GM18498 (cell line): ENCODE data around the gene ABL2.

Experiments used
- ATAC-seq: cut with Tn5 transposase; IDR thresholded peaks from one replicate; pipeline ENCODE4 v1.9.1; 2021; ENCODE audit warnings: mild to moderate bottlenecking, moderate library complexity; ENCODE audit not compliant: unreplicated experiment

Gene ABL2

DNA sequence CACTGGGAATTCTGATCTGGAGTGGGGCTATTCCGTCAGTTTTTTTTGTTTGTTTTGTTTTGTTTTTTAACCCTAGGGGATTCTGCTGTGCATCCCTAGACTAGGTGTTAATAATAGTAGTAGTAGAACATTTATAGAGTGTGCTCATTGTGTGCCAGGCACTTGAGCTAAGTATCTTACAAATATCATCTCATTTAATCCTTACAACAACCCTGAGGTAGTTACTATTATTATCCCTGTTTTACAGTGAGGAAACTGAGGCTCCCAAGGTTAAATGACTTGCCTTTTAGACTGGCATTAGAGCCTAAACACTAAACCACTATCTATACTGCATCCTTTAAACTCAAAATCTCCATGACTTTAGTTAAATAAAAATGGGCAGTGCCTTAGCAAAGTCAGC lies 125.5 kb downstream of the ABL2 start:
- no peak for ATAC-seq

DNA sequence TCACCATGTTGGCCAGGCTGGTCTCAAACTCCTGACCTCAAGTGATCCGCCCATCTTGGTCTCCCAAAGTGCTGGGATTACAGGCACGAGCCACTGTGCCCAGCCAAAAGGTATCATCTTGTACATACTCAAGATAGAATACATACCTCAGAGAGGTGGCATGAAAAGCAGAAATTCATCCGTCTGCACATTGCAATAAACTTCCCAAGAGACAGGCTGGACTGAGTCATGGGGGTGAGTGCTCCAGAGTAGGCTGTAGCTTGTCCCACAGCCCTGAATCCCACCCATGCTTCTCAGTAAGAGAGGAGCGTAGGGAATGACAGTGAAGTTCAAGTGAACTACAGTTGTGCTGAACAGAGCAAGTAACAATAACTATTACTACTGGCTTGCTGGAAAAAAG lies 127.9 kb downstream of the ABL2 start:
- ATAC-seq, result no peak

DNA sequence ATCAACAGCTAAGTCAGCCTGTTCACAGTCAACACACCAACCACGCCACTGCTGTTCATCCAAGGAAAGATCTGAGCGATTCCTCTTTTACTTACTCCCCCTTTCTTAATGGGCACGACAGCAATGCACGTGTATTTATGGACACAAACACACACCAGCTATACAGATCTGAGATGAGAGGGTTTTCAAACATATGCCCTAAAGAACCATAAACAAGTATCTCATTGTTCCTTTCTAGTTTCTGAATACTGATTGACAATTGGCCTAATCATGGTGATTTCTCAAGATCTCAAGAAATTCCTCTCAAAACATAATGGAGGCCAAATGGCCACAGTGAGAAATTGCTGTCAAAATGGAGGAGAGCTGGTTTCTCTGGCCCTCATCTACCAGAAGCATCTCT lies 129.6 kb downstream of the ABL2 start:
- ATAC-seq, result no peak

DNA sequence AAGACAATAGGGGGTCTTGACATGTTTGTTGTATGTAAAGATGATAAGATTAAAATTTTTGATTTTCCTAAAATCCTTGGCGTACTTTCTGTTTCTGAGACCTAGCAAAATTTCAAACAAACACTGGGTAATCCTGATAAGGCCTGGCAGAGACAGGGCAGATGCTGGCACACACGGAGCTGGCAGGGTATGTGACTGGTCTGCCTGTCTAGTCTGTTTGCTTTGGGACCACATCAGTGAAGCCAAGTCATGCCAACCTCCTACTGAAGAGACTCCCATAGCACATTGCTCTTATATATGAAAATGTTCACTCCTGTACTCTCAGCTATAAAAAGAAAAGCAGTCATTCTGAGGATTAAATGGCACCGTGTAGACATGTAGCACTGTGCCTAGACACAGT lies 133.6 kb downstream of the ABL2 start:
- no peak for ATAC-seq

DNA sequence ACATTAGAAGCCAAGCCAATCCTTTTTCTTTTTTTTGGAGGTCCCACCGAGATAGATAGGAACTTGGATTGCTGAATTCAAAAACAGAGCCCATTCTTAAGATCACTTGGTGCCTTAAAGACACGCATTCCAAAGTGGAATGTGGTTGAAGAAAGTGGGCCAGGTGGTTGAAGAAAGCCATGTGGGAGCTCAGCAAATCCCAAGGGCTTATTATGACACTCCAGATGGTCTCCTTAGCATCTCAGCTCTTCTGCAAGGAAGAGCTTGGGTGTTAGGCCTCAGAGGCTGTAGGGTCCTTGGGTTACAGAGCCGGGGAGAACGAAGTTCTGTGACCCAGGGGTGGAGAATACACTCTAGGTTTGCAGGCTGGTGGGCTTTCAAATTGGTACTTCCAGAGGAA lies 134.1 kb downstream of the ABL2 start:
- ATAC-seq, result no peak

DNA sequence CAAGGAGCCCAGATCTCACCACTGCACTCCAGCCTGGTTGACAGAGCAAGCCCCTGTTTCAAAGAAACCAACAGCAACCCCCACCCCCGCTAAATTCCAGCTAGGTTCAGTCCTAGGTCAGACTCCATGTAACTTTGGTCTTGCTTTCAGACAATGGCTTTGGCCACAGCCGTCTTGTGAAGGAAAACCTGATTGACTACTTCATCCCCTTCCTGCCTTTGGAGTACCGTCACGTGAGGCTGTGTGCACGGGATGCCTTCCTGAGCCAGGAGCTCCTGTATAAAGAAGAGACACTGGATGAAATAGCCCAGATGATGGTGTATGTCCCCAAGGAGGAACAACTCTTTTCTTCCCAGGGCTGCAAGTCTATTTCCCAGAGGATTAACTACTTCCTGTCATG lies 134.7 kb downstream of the ABL2 start:
- no peak for ATAC-seq

DNA sequence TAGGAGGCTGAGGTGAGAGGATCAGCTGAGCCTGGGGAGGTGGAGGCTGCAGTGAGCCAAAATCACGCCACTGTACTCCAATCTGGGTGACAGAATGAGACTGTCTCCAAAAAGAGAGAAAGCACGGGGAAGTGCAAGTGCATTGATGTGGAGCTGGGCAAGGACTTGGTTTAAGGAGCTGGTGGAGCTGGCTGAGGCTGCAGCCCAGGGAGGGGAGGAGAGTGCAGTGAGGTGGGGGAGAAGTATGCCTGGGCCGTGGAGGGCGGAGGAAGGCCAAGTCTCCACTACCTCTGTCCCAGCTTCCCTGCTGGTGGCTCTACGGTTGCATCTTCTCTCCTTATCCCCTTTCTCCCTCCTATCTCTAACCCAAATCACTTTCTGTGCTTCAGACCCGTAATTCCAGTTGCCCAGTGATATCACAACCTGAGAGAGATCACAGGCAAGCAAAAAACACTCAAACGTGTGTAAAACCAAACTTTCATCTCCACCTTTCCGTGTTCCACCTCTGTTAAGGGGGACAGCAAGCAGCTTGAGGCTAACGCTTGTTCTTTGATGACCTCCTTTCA lies 136.5 kb downstream of the ABL2 start:
- ATAC-seq, result no peak

DNA sequence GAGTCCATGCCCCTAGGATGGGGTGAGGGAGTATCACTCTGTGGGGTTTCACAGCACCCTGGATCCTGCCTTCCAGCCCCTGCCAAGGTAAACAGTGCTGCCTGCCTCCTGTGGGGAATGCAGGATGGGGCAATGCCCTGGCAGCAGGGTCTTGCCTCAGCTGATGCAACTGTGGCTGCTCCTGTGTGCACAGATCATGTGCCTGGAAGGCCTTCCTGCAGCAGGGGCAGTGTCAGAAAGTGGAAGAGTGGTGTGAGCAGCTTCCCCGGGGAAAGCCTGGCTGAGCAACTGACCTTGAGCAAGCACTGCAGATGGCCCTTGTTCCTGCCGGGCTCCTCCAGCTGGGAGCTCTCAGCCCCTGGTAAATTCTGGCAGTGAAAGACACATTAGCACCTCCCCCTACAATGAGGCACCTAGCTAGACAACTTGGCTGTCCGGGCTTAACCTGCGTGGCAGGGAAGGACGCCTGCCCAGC lies 137.7 kb downstream of the ABL2 start:
- no peak for ATAC-seq

DNA sequence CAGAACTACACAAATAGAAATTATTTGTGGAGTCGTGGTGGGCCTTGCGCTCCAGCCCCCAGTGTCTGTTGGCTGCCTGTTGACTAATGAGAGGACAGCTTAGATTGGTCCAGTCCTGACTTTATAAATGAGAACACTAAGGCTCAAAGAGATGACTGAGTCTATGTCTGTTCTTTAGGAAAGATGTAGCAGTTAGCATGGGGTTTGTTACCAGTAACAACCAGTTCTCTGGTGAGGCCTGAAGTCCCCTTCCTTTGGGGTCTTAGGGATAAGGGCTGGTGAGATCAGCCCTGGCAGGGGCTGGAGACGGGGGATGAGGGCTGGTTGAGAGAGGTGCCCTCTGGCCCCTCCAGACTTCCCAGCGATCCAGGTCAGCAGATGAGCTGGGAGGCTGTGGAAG lies 138.6 kb downstream of the ABL2 start:
- ATAC-seq, result no peak

DNA sequence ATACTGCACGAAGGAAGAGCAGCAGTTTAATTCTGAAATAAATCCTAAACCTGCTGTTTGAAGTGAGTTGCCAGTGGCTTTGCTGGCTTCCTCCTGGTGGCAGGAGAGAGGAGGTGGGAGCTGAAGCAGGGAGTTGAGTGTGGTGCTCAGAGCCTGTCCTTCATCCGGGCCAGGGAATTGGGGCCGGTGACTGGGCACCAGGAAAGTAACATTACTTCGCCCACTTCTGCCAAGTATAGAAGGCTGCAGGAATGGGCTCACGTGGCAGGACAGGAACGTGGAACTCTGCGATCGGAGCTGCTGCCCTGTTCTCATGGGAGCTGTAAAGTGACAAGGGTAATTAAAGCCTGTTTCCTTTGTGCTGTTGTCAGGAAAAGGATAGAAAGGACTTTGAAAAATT lies 139.0 kb downstream of the ABL2 start:
- no peak for ATAC-seq

DNA sequence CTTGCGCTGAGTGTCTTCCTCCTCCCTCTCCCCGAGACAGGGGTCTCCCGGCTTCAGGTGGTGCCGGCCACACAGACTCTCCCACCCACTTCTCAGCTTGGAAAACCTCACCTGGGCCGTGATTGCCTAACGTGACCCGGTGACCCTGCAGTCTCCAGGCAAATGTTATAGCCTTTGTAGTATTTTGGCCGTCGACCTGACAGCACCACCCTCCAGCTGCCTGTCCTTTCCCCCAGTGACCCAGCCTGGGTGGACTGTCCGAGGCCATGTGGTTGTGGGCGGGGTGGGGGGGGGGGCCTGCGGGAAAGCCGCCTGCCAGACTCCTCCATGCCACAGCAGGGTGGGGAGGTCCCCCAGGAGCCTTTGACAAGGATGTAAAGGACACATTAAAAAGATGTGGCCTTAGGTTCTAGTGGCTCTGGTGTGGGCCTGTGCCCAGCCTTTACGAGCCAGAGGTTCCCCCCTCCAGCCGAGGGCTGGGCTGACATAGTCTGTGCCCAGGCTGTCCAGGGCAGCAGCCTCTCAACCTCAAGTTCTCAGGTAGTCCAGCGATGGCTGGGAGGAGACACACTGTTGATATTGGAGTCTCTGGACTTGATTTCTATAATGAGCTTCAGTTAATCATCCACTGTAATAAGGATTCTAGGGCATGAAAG lies 139.5 kb downstream of the ABL2 start:
- ATAC-seq, result no peak

DNA sequence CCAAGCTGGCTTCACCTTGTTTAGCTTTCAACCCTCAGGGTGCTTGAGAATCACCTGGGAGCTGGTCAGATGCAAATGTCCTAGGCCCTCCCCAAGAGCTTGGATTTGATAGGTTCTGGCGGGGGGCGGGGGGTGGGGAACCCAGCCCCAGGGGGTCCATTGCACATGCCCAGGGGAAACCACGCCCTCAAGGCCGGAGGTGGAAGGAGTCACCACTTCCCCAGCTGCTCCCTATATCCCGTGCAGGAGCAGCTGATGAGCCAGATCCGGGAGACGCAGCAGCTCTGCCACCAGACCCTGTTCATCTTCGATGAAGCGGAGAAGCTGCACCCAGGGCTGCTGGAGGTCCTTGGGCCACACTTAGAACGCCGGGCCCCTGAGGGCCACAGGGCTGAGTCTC lies 141.8 kb downstream of the ABL2 start:
- ATAC-seq, result no peak

DNA sequence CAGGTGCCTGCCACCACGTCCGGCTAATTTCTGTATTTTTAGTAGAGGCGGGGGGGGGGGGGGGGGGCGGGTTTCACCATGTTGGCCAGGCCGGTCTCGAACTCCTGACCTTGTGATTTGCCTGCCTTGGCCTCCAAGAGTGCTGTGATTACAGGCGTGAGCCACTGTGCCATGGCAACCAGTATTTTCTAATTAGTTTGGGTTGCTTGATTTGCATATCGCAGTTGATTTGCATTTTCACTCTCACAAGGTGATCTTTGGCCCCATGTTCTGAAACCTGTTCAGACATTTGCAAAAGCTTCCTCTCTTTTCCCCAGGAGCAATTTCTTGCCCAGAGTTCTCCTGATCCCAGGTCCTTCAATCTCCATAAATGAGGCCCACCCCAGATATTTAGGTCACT lies 145.9 kb downstream of the ABL2 start:
- no peak for ATAC-seq

DNA sequence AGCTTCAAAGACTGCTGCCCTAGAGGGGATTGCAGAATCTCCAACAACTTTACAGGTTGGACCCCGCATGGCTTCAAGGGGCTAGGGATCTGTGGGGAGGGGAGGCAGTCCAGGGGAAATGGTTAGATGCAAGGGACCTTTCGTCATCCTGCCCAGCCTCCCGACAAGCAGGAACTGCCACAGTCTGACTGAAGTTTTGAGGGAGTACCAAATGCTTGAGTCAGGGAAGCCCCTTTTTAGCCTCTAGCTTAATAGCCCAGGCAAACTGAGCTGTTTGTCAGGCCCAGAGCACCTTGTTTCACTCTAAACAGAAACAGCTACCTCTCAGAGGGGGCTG lies 146.5 kb downstream of the ABL2 start:
- ATAC-seq, result no peak

DNA sequence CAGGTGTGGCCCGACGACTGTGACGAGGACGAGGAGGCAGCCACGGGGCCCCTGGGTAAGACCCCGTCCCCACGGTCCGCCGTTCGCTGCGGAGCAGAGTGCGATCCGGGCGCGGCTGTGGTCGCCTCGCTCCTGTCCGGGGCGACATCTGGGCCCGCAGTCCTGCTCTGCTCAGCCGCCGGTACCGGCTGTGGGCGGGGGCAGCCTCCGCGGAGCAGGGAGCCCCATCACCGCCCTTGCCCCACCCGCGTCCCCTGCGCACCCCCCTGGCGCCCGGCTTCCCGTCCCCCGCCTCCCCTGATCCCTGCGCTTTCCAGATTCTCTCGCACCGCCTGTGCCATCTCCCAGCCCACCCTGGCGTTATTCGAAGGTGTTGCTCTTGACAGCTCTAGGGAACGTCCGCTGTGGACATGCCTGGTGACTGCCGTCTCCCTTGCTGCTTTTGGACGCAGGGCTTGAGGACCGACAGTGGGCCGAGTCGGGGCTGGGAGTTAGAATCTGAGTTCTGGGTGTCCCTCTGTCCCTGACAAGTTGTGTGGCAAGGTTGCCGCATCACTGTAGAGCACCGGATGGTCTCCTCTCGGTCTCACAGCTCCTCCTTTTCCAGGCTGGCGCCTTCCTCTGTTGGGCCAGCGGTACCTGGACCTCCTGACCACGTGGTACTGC lies 147.0 kb downstream of the ABL2 start:
- ATAC-seq, result peak; percentile 21

DNA sequence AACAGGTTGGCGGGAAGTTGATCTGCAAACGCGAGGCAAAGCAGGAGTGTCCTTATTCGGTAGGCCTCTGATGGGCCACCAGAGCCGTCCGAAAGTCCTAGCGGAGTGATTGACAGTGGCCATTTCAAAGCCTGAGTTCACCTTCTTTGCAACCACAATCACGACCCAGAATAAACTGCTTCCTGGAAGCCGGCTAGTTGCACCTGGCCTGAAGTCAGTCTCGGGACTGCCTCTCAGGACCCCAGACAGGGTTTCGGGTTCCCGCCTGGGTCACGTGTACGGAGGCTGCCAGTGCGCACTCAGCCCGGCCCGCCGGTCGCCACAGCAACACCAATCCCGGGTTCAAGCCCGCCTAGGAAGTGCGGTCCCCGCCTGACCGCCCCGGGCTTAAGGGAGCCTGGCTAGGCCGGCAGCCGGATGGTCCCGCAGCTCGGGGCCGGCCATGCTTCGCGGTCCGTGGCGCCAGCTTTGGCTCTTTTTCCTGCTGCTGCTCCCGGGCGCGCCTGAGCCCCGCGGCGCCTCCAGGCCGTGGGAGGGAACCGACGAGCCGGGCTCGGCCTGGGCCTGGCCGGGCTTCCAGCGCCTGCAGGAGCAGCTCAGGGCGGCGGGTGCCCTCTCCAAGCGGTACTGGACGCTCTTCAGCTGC lies 147.7 kb downstream of the ABL2 start, which contains the start of gene TOR3A:
TSS of gene TOR3A (plus strand) at position 384 of the 646 bp plus-strand sequence. CDS start at position 443, 59 bp downstream.
- peak; percentile 91 for ATAC-seq

DNA sequence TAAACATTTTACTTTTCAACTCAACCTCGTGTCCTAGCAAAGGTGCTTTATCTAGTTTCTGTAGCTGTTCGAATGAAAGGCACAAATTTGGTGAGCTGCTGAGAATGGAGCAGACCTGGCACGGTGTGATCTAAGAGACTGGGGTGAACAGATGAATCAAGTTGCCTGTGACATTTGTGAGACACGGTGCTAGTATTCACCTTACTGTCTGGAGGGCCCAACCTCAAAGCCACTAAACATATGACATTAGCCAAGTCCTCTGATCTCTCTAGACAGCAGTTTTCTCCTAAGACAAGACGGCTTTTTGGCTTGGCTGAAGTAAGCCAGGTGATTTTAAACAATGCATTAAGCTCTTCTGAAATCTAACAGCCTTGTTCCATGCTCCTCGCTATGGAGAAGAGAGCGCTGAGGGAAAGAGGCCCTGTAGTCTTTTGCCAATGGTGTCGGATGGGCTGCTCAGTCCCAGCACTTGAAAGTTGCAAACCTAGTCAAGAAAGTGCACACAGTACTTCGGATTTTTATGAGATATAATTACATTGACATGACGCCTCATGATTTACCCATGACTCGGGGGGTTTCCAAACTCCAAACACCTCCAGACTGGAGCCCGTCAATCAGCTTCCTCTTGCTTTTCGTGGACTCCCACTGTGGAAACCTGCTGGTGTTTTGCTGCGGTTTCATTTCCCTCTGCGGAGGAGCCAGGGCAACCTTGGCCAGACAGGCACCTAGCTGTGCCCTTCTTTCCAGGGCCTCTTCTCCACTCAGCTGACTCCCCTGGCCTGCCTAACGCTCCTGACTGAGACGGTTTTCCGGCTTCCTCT lies 148.4 kb downstream of the ABL2 start:
- peak; percentile 26 for ATAC-seq

DNA sequence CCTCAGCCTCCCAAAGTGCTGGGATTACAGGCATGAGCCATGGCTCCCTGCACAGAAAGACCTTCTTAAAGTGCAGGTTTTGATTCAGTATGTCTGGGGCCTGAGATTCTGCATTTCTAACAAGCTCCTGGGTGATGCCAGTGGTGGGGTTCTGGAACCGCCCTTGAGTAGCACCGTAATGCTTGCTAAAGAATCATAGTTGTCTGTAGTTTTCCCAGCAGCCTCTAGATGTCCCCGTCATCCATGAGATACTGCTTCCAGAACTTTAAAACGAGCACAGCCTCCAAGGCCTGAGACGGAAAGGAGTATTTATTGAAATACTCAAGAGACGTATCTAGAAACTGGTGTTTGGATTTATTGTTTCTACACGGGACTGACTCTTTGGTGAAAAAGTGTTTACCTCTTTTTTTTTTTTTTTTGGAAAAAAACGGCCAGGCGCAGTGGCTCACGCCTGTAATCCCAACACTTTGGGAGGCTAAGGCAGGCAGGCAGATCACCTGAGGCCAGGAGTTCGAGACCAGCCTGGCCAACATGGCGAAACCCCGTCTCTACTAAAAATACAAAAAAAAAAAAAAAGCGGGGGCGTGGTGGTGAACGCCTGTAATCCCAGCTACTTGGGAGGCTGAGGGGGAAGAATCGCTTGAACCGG lies 150.2 kb downstream of the ABL2 start:
- no peak for ATAC-seq

DNA sequence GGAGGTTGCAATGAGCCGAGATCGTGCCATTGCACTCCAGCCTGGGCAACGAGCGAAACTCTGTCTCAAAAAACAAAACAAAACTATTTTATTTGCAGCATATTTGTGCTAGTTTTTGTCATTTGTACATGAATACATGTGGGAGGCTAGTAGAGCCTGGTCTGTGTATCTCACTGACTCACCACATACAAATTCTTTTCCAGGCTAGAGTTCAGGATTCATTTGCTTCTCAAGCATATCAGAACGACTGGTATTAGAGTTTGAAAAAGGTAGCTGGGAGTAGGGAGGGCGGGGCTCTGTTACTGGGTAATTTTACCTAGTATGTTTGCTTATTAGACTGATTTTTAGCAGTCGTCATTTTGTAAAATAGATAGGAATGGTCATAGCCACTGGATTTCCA lies 152.1 kb downstream of the ABL2 start:
- ATAC-seq, result no peak

DNA sequence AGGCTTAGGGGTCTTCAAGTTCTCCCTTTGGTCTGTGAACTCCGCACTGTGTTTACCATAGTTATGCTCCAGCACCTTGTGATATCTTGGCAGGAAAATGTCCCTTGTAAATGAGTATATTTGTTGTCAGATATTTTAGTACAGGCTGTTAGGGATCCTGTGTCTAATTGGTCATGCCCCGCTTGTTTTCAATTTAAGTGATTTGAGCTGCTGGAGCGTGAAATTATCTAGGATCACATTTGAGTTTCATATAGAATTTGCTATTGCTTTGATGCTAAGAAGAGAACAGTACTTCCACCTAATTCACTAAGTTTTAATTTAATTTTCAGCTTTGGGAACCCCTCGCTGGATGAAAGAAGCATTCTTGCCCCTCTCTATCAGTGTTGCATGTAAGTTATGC lies 163.0 kb downstream of the ABL2 start:
- no peak for ATAC-seq
